ENCODE results near the gene CCDC15.

CCDC15 gene

DNA sequence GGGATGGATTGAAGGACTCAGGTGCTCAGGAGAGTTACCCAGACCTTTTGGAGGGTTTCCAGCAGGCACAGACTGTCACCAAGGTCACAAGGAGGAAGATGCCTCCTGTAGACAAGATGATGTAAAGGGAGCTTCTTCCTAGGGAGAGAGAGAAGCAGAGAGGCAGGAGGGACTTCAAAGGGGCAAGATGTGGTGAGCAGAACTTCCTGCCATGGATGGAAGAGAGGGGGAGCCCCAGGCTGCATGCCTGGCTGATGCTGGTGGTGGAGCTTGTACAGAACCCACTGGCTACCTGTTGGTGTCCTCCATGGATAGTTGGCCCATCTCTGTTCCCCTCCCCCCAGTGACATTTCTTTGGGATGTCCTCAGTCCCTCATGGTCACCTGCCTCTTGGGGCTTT lies 30.7 kb upstream of the CCDC15 start:
- Histone ChIP-seq H3K4me3 (replicated peaks; ENCODE audit: low read depth, low read length) (no peak overlapping the region), H3K36me3 (ENCODE audit: control insufficient read depth, insufficient read depth, low read length) (no peaks in the 10 kb centered on the region), H3K27me3 (replicated peaks; ENCODE audit: control insufficient read depth, insufficient read depth, low read length) (no peaks in the 10 kb centered on the region; the same call in none of the 2 replicates)
- TF ChIP-seq CTCF (IDR thresholded peaks at IDR 0.05; ENCODE audit: insufficient read depth, low read length, poor library complexity, severe bottlenecking): no peak
- DNase-seq (ENCODE audit: extremely low read depth, insufficient read length): no peak

- no peaks in the 10 kb centered on the region; the same call in 1 of the 2 replicates for H3K27me3 ChIP-seq (replicated peaks; ENCODE audit: control insufficient read depth, insufficient read depth, low read length)
- TF ChIP-seq CTCF (IDR thresholded peaks at IDR 0.05; ENCODE audit: insufficient read depth, low read length, poor library complexity, severe bottlenecking): no peak
- no peaks in the 10 kb centered on the region for H3K36me3 ChIP-seq (ENCODE audit: control insufficient read depth, insufficient read depth, low read length)
- no peak for DNase-seq (ENCODE audit: extremely low read depth, insufficient read length)
- H3K4me3 ChIP-seq (replicated peaks; ENCODE audit: low read depth, low read length): no peak overlapping the region
Measured at GRCh38 chr11:124928942-124929665, 24.9 kb upstream of the CCDC15 start.

DNA sequence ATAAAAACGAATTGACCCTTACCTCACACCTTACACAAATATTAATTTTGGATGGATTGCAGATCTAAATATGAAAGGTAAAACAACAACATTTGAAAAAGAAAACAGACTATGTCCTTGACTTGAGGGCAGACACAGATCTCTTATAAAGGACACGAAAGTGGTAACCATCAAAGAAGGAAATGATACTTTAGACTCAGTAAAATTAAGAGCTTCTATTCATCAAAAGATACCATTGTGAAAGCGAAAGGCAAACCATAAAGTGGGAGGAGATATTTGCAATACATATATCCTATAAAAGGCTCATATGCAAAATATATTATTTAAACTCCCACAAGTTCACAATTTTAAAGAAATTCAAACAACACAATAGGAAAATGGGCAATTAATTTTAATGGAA lies 23.2 kb upstream of the CCDC15 start:
- Histone ChIP-seq H3K27me3 (replicated peaks; ENCODE audit: control insufficient read depth, insufficient read depth, low read length) (no peaks in the 10 kb centered on the region; the same call in none of the 2 replicates), H3K36me3 (ENCODE audit: control insufficient read depth, insufficient read depth, low read length) (no peaks in the 10 kb centered on the region), H3K4me3 (replicated peaks; ENCODE audit: low read depth, low read length) (no peak overlapping the region)
- no peak for DNase-seq (ENCODE audit: extremely low read depth, insufficient read length)
- no peak for TF ChIP-seq CTCF (IDR thresholded peaks at IDR 0.05; ENCODE audit: insufficient read depth, low read length, poor library complexity, severe bottlenecking)

DNA sequence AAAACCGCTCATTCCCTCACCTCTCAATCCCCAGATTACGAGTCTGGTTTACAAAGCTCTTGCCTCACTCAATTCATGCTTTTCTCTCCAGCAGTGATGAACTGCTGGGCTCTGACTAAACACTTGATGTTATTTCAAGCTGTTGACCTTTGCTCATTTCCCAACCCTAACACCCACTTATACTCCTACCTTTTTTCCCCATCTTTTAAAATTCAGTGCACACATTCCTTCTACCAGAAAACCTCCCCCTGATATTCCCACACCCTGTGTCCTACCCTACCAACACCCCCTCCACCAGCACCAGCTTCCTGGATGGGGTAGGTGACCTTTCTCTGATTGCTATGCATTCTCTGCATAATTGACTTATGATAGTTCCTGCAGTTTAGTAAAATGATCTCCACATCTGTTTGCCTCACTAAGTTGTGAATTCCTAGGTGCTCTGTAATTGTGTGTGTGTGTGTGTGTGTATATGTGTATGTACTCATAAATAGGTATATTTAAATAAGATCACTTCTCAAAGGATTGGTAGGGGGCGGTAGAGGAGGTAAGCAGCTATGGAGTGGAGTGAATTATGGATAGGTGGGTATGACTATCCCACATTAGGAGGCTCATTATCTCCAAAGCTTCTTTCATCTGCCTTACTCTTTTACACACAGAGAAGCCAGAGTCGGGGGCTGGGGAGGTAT lies 19.0 kb upstream of the CCDC15 start:
- Histone ChIP-seq H3K4me3 (replicated peaks; ENCODE audit: low read depth, low read length) (no peak overlapping the region), H3K27me3 (replicated peaks; ENCODE audit: control insufficient read depth, insufficient read depth, low read length) (peaks cover 1% of the 10 kb centered on the region), H3K36me3 (ENCODE audit: control insufficient read depth, insufficient read depth, low read length) (no peaks in the 10 kb centered on the region)
- no peak for DNase-seq (ENCODE audit: extremely low read depth, insufficient read length)
- TF ChIP-seq CTCF (IDR thresholded peaks at IDR 0.05; ENCODE audit: insufficient read depth, low read length, poor library complexity, severe bottlenecking): no peak

GRCh38 chr11:124935548-124936514 lies 18.2 kb upstream of the CCDC15 start, which contains the start of gene HEPACAM:
TSS of gene HEPACAM (minus strand) at chr11:124936047. CDS start at chr11:124936006, 41 bp downstream.
- Histone ChIP-seq H3K27me3 (replicated peaks; ENCODE audit: control insufficient read depth, insufficient read depth, low read length) (peaks cover 1% of the 10 kb centered on the region), H3K4me3 (replicated peaks; ENCODE audit: low read depth, low read length) (no peak within 1 kb of the TSS), H3K36me3 (ENCODE audit: control insufficient read depth, insufficient read depth, low read length) (no peaks in the 10 kb centered on the region)
- DNase-seq (ENCODE audit: extremely low read depth, insufficient read length): no peak
- no peak for TF ChIP-seq CTCF (IDR thresholded peaks at IDR 0.05; ENCODE audit: insufficient read depth, low read length, poor library complexity, severe bottlenecking)

All from GM06990 (cell line).